ENCODE data around the gene PLEKHA5. TPM values are rescaled to one million over a fixed set of nuclear protein-coding genes. Genes with fewer than 3 reads are reported as not detected.

PLEKHA5 gene
- total and polyA plus RNA-seq, 2 of the 4 experiments (the other 2 are of a cell fraction) = 5.3 to 12.2 TPM

GRCh38 chr12:19201661-19202060, 72.1 kb downstream of the PLEKHA5 start:
- no peak overlapping the region for H2BK120ac ChIP-seq (ENCODE audit: low read depth, low read length)
- no TSS peak for BruUV-seq (replicated peaks)
- no peak overlapping the region for H2BK20ac ChIP-seq (ENCODE audit: low read depth, low read length)
- no peak overlapping the region for H3K27ac ChIP-seq (ENCODE audit: insufficient read depth, low read length)
- no peak for ATAC-seq (ENCODE audit: low read depth)
- no CpG with 5 or more reads among the region's 3 CpGs for WGBS, 2 experiments (ENCODE audit: extremely low coverage in 2 of 2, insufficient read length in 1 of 2)
- H3K4me1 ChIP-seq (ENCODE audit: control insufficient read depth, insufficient read depth, low read length) = peaks cover 6% of the 10 kb centered on the region
- H3K4me3 ChIP-seq (ENCODE audit: insufficient read depth, low read depth, low read length) = no peak overlapping the region
- H3K18ac ChIP-seq (ENCODE audit: low read depth, low read length) = no peak overlapping the region
- dilution Hi-C loops (cut with HindIII; ENCODE audit: low sequenced_read_pairs, unreplicated experiment) (no loop called here), intact Hi-C loops (cut with micrococcal nuclease) (no loop called here), in situ Hi-C loops (cut with MboI; ENCODE audit: low sequenced_read_pairs) (no loop called here)
- no peak overlapping the region for H2AK9ac ChIP-seq (replicated peaks; ENCODE audit: low read depth, low read length, poor library complexity)
- H3K9me1 ChIP-seq (ENCODE audit: insufficient read depth, low read length) = peaks cover 7% of the 10 kb centered on the region; the same call in 1 of the 2 replicates
- H3K36me3 ChIP-seq (ENCODE audit: control insufficient read depth, insufficient read depth, low read length) = no peaks in the 10 kb centered on the region; the same call in 1 of the 2 replicates
- H2BK5ac ChIP-seq (ENCODE audit: low read depth, low read length, poor library complexity, severe bottlenecking) = no peak overlapping the region
- no peak overlapping the region for H4K5ac ChIP-seq (ENCODE audit: low read depth, low read length)
- no peak overlapping the region for H3K56ac ChIP-seq (ENCODE audit: extremely low read depth, insufficient read depth, low read length)
- no peak for TF ChIP-seq USF2 (IDR thresholded peaks at IDR 0.05; ENCODE audit: low read depth, low read length)
- TF ChIP-seq CEBPB (IDR thresholded peaks at IDR 0.05; ENCODE audit: low read depth, low read length) = peak; percentile 74
- no peak for TF ChIP-seq NFE2L2 (IDR thresholded peaks at IDR 0.05; ENCODE audit: low read depth, low read length)
- no peak overlapping the region for H2AFZ ChIP-seq (replicated peaks; ENCODE audit: low read length, poor library complexity)
- no peaks in the 10 kb centered on the region for H3K9me3 ChIP-seq (ENCODE audit: control insufficient read depth, insufficient read depth, low read length)
- H3K9ac ChIP-seq (ENCODE audit: low read depth, low read length) = no peak overlapping the region
- no peak overlapping the region for H3K4me2 ChIP-seq (ENCODE audit: low read depth, low read length)
- no peak overlapping the region for H3K23ac ChIP-seq (ENCODE audit: low read depth, low read length)
- no peak overlapping the region for H3K14ac ChIP-seq (replicated peaks; ENCODE audit: low read depth, low read length)
- H3K27me3 ChIP-seq (ENCODE audit: control insufficient read depth, insufficient read depth, low read length) = no peaks in the 10 kb centered on the region
- no peak overlapping the region for H2AK5ac ChIP-seq (ENCODE audit: low read depth, low read length)
- no peak overlapping the region for H2BK15ac ChIP-seq (ENCODE audit: low read depth, low read length)
- H3K4ac ChIP-seq (ENCODE audit: low read depth, low read length) = no peak overlapping the region
- no peak overlapping the region for H4K8ac ChIP-seq (ENCODE audit: low read depth in 2 of 2, low read length in 2 of 2)
- H4K91ac ChIP-seq (ENCODE audit: insufficient read depth, low read depth, low read length) = no peak overlapping the region
- H3K79me1 ChIP-seq (ENCODE audit: low read depth in 1 of 2, low read length in 2 of 2) = peaks cover 14 to 43% of the 10 kb centered on the region in 2 experiments; a peak in 3 of 4 replicates
- peak; percentile 38 for DNase-seq
- H4K20me1 ChIP-seq (ENCODE audit: insufficient read depth, low read length) = no peaks in the 10 kb centered on the region
- CTCF ChIA-PET = no interaction called here
- POLR2A ChIA-PET (ENCODE audit: unreplicated experiment) = no interaction called here

Measured in IMR-90 (cell line).